NCI-H146 treated with DMSO at 0.1 percent for 48 hours (cell line): ENCODE data around the gene RAPGEF1.
A peak's percentile ranks its signal among the peaks of the same experiment; 100 is the strongest.

Experiments used
- DNase-seq: peaks from one replicate; lab custom pipeline; 2025; ENCODE audit not compliant: unreplicated experiment; lab: John Stamatoyannopoulos, UW

Gene RAPGEF1

DNA sequence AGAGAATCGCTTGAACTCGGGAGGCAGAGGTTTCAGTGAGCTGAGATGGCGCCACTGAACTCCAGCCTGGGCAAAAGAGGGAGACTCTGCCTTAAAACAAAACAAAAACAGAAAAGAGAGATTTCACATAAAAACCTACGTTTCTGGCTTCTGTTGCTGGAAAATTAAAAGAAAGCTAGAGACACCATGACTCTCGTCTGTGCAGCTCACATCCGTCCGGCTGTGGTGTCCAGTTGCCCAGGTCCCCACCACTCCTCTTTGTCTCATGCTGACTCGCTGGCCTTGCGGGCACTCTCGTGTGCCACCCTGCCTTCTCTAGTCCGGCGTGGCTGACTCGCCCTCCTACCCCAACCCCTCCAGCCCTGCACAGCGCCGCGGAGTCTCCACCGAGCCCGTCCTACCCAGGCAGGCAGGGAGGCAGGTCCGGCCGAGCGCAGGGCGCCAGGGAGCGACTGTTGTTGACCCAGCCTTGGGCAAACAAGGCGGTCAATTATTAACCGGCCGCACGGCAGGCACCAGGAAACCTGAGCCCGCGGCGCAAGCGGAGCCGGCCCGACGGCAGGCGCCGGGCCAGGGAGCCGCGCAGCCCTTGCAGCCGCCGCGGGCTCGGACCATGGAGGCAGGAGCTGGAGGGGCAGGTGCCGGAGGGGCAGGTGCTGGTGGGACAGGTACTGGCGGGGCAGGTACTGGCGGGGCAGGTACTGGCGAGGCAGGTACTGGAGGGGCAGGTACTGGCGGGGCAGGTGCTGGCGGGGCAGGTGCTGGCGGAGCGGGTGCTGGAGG lies 194.7 kb downstream of the RAPGEF1 start, which contains the start of gene PRRT1B:
Gene PRRT1B (plus strand): TSS at position 521 of the 783 bp plus-strand sequence. CDS start 93 bp downstream, at position 614.
- DNase-seq, result no peak

DNA sequence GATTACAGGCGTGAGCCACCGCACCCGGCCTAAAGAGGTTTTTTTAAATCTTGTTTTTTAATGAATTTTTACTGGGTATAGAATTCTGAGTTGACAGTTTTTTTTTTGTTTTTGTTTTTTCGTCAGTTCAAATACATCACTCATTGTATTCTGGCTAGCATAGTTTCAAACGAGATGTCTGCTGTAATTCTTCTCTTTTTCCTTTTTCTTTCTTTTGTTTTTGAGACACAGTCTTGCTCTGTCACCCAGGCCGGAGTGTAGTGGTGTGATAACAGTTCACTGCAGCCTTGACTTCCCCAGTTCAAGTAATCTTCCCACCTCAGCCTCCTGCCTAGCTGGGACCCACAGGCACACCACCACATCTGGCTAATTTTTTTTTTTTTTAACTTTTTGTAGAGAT lies 196.7 kb downstream of the RAPGEF1 start:
- no peak for DNase-seq

DNA sequence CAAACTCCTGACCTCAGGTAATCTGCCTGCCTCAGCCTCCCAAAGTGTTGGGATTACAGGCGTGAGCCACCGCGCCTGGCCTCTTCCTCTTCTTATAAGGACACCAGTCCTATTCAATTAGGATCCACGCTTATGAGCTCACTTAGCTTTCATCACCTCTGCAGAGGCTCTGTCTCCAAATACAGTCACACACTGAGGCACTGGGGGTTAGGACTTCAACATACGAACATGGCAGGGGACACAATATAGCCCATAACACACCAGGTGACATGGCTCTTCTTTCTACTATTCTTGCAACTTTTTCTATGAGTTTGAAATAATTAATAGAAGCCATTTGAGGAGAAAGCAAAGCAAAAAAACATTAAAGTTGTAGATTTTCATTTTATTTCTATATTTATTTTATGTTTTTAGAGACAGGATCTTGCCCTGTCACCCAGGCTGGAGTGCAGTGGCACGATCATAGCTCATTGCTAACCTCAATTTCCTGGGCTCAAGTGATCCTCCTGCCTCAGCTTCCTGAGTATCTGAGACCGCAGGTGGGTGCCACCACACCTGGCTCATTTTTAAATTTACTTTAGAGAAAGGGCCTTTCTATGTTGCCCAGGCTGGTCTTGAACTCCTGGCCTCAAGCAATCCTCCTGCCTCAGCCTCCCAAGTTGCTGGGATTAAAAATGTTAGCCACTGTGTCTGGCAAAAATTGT lies 200.5 kb downstream of the RAPGEF1 start:
- DNase-seq, result no peak

- no peak for DNase-seq
These were observed 201.9 kb downstream of the RAPGEF1 start for GRCh38 chr9:131537946-131538345.

DNA sequence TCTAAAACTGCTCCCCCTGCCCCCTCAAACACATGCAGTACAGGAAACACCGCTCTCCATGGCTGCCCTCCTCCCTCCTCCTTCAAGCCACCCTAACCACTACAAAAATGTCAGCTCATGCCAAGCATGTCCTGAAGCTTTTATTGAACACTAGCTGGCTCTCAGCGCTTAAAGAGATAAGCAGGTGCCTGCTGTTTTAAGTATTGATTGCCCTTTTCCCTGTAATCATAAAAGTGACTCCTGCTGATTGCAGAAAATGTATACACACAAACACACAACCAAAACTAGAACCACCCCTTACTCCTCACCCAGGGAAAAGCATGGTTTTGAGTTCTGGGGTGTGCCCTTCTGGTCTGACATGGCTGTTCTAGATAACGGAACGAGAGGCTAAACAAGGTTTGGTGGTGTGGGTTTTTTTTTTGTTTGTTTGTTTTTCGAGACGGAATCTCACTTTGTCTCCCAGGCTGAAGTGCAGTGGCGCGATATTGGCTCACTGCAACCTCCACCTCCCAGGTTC lies 205.1 kb downstream of the RAPGEF1 start:
- peak; percentile 14 for DNase-seq

- peak; percentile 56 for DNase-seq
These were observed 208.7 kb downstream of the RAPGEF1 start, which contains the start of gene UCK1 for GRCh38 chr9:131530920-131531832. UCK1 (minus strand) TSS chr9:131531263; CDS start chr9:131531174, 89 bp downstream.

- DNase-seq, result peak; percentile 0
These were observed 209.3 kb downstream of the RAPGEF1 start for GRCh38 chr9:131530546-131530919.

DNA sequence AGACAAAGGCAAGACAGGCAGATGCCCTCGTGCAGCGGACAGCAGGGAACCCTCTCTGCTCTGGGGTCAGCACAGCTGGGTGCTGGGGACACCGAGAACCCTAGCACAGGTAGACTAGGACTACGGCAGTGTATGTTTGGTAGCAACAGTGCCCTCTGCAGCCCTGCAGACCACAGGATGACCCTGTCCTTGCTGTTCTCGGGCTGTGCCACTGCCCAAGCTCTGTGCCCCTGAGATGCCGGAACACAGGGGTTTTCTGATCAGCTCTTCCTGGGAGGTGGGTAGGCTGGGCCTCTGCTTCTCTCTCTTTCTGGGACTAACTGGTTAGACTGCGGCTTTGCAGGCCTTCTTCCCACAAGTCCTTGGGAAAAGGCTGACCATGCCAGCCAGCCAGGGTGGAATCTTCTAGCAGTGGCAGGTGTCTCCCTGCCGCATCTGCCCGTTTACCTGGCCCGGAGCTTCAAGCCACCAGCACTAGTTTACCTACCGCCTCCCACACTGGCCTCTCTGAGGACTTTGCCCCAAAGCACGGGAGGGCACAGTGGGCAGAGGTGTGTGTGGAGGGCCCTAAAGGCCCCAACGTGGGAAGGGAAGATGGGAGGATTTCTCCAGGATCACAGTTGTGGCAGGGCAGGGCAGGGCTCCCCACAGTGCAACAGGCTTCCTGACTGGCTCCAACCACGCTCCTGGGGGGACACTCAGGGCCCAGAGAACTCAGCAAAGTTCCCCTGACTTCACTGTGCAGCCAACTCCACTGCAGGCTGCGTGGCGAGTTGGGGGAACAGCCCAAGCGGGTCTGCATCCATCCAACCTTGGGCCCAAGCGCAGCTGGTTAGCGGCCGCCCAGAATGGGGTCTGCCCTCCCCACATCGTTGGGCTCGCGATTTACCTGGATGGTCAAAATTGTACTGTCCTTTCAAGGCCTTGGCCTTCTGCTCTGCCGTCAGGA lies 210.0 kb downstream of the RAPGEF1 start:
- DNase-seq, result no peak

DNA sequence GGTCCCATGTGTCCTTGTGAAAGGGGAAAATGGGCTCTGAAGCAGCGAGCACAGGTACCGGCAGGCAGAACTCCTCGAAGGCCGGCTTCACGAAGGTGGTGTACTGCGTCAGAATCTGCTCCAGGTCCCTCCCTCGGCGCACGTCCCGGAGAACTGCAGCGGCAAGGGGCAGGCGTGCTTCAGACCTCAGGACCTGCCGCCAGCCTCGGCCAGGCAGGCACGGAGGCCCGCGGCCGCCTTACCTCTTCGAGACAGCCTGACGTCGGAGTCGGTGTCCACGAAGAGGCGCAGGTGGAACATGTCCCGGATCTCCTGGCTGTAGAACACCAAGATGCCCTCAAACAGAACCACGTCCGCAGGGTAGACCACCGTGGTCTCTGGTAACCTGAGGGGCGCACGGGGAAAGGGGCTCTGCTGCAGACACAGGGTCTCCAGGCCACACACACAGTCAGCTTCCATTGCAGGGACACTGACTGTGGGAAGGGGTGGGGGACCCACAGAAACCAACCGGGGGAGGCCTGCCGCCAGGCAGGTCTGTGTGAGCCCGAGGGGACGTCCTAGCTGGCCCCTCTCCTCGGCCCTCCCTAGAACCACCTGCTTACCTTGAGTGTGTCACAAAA lies 210.9 kb downstream of the RAPGEF1 start:
- no peak for DNase-seq

- no peak for DNase-seq
These were observed 211.7 kb downstream of the RAPGEF1 start for GRCh38 chr9:131528186-131528585.
